PFSK-1 (cell line): Measurements from ENCODE around the gene COX4I1.

Experiments used
- POLR2AphosphoS5 ChIP-seq: IDR thresholded peaks from 2 replicates; pipeline ENCODE4 v1.6.1; 2012; ENCODE audit warnings: low read depth, mild to moderate bottlenecking, control low read depth, low read length, moderate library complexity
- TF ChIP-seq, protein P1 (sequence below), 2 experiments: IDR thresholded peaks; 2 replicates each; pipeline versions ENCODE4 v1.6.1 to v1.8.0; 2011 to 2012; ENCODE audit warnings: low read depth in 2 of 2, low read length in 2 of 2, control low read depth in 1 of 2, inconsistent platforms in 1 of 2, mild to moderate bottlenecking in 1 of 2, moderate library complexity in 1 of 2; ENCODE audit not compliant: insufficient read depth in 1 of 2

DNA sequence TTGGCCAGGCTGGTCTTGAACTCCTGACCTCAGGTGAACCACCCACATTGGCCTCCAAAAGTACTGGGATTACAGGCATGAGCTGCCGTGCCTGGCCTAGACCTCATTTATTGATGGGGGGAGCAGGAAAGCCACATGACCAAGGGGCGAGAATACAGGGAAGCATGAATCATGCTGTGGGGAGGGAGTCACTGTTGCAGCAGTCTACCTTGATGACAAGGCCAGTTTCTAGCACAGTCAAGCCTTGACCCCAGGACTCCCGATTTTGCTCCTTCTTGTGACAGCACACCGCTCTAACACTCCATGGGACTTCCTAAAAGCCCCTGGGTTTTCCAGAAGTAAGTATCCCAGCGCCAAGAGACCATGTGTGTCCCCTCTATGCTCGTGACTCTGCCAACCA, 56.6 kb downstream of the COX4I1 start:
- TF ChIP-seq POLR2AphosphoS5, result no peak
- TF ChIP-seq, protein P1, sequence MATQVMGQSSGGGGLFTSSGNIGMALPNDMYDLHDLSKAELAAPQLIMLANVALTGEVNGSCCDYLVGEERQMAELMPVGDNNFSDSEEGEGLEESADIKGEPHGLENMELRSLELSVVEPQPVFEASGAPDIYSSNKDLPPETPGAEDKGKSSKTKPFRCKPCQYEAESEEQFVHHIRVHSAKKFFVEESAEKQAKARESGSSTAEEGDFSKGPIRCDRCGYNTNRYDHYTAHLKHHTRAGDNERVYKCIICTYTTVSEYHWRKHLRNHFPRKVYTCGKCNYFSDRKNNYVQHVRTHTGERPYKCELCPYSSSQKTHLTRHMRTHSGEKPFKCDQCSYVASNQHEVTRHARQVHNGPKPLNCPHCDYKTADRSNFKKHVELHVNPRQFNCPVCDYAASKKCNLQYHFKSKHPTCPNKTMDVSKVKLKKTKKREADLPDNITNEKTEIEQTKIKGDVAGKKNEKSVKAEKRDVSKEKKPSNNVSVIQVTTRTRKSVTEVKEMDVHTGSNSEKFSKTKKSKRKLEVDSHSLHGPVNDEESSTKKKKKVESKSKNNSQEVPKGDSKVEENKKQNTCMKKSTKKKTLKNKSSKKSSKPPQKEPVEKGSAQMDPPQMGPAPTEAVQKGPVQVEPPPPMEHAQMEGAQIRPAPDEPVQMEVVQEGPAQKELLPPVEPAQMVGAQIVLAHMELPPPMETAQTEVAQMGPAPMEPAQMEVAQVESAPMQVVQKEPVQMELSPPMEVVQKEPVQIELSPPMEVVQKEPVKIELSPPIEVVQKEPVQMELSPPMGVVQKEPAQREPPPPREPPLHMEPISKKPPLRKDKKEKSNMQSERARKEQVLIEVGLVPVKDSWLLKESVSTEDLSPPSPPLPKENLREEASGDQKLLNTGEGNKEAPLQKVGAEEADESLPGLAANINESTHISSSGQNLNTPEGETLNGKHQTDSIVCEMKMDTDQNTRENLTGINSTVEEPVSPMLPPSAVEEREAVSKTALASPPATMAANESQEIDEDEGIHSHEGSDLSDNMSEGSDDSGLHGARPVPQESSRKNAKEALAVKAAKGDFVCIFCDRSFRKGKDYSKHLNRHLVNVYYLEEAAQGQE (IDR thresholded peaks at IDR 0.05; ENCODE audit: insufficient read depth in 1 of 2, low read depth in 2 of 2, low read length in 2 of 2), result no peak
